ENCODE measurements around the gene IL1R1.

DNA sequence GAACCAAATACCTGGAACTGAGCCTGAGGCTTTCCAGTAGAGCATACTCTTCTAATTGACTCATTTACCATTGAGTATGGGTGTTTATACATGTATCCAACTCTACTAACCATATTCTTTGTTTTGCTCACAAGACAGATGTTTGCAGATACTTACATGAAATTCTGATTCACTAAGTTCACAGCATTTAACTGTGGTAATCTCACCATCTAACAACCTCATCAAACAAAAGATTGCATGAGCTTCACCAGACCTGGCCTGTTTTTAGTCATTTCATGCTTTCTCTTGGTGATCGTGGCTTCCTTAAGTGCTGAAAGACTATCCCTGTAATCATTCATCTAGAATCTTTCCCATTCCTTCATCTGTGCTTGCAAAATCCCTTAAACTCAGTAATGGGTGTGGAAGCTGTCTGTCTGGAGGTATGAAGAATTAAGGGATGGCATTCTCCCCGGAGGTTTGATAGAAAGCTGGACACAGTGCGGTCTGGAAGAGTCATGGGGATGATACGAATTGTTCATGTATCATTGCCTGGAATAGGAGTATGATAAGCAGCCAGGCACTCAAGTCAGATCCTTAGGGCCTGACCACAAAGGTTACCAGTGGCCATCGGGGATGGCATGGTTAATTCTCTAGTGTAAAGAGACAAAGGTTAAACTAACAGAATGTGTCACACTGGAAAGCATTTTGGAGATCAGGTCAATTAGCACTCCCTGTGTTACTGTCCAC lies 42.0 kb upstream of the IL1R1 start:
- TF ChIP-seq POLR2A (IDR thresholded peaks at IDR 0.05; ENCODE audit: low read depth, low read length) (no peak), PAX5 (IDR thresholded peaks at IDR 0.05; ENCODE audit: insufficient read depth, low read length, severe bottlenecking) (no peak), POLR2AphosphoS5 (IDR thresholded peaks at IDR 0.05; ENCODE audit: low read depth, low read length) (no peak)

All from GM12891 (cell line).